Panc1 (cell line): ENCODE data around the gene TAF6L. TPM values are rescaled to one million over a fixed set of nuclear protein-coding genes. Genes with fewer than 3 reads are reported as not detected.

Experiments
- microRNA-seq: library from miRNA; unstranded; fragments of <30 nt; microRNA quantifications from one replicate; pipeline ENCODE4 v1.1.0, GENCODE V29; 2020; ENCODE audit not compliant: unreplicated experiment
- total RNA-seq: library from RNA; stranded (reverse); gene quantifications from one replicate; pipeline ENCODE4 v1.2.1, GENCODE V29; 2021; ENCODE audit not compliant: unreplicated experiment

The TAF6L gene
- total RNA-seq, 1 experiment from 2014 or later: 32.6 TPM

Small RNA genes within 50 kb of the gene (microRNA-seq; reads per million reads assigned to microRNA genes)
- 3.8 reads per million, percentile 8 among the genes with 10 or more reads in this experiment for gene MIR6514
- not detected for gene MIR6748

Other genes starting within 250 kb of the TAF6L start
- 844 TPM for gene AHNAK, start 224.6 kb upstream of the TAF6L start, total RNA-seq
- gene EEF1G, start 197.5 kb upstream of the TAF6L start, total RNA-seq: 1,119 TPM
- 19.9 TPM for gene TUT1, start 179.9 kb upstream of the TAF6L start, total RNA-seq
- gene MTA2, start 169.5 kb upstream of the TAF6L start, total RNA-seq: 163 TPM
- gene EML3, start 158.6 kb upstream of the TAF6L start, total RNA-seq: 88.8 TPM
- 2.7 TPM for gene ROM1, start 158.1 kb upstream of the TAF6L start, total RNA-seq
- 68.2 TPM for gene B3GAT3, start 149.4 kb upstream of the TAF6L start, total RNA-seq
- gene GANAB, start 124.8 kb upstream of the TAF6L start, total RNA-seq: 415 TPM
- gene INTS5, start 118.1 kb upstream of the TAF6L start, total RNA-seq: 22.0 TPM
- 96.7 TPM for gene C11orf98, start 106.2 kb upstream of the TAF6L start, total RNA-seq
- gene CSKMT, start 106.1 kb upstream of the TAF6L start, total RNA-seq: 36.9 TPM
- 7.4 TPM for gene UQCC3, start 99.7 kb upstream of the TAF6L start, total RNA-seq
- gene LBHD1, start 99.1 kb upstream of the TAF6L start, total RNA-seq: 15.5 TPM
- gene UBXN1, start 92.3 kb upstream of the TAF6L start, total RNA-seq: 105 TPM
- 0.13 TPM for gene LRRN4CL, start 81.9 kb upstream of the TAF6L start, total RNA-seq
- gene BSCL2, start 64.0 kb upstream of the TAF6L start, total RNA-seq: 82.1 TPM
- gene GNG3, start 63.7 kb upstream of the TAF6L start, total RNA-seq: not detected
- 47.3 TPM for gene HNRNPUL2, start 43.9 kb upstream of the TAF6L start, total RNA-seq
- 39.4 TPM for gene TTC9C, start 42.9 kb upstream of the TAF6L start, total RNA-seq
- 12.9 TPM for gene ZBTB3, start 17.2 kb upstream of the TAF6L start, total RNA-seq
- gene POLR2G, start 9.8 kb upstream of the TAF6L start, total RNA-seq: 114 TPM
- gene TMEM179B, start 16.0 kb downstream of the TAF6L start, total RNA-seq: 50.9 TPM
- gene TMEM223, start 20.6 kb downstream of the TAF6L start, total RNA-seq: 20.1 TPM
- gene NXF1, start 34.0 kb downstream of the TAF6L start, total RNA-seq: 56.7 TPM
- gene STX5, start 60.7 kb downstream of the TAF6L start, total RNA-seq: 31.4 TPM
- gene TEX54, start 61.4 kb downstream of the TAF6L start, total RNA-seq: not detected
- 62.9 TPM for gene WDR74, start 68.2 kb downstream of the TAF6L start, total RNA-seq
- 184 TPM for gene SLC3A2, start 109.5 kb downstream of the TAF6L start, total RNA-seq
- gene CHRM1, start 150.0 kb downstream of the TAF6L start, total RNA-seq: not detected
- gene SLC22A6, start 213.6 kb downstream of the TAF6L start, total RNA-seq: not detected
- not detected for gene SLC22A8, start 244.4 kb downstream of the TAF6L start, total RNA-seq